ENCODE data around the gene C6orf163.

DNA sequence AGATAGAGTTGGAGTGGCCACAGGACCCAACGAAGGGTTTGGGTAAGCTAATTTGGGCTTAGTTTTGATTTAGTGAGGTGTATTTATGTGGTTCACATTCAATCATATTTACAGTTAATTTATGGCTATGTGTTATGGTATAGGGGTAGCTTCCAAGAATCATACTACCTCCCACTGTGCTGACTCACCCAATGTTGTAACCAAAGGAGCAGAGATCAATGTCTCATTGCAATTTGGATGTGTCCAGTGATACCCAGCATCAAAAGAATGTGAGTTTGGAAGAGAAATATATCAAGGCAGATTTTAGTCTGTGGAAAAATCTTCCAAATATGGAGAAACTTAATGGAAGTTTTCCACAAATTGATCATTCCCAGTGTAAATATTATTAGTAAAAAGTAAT lies 47.5 kb upstream of the C6orf163 start:
- TF ChIP-seq EZH2 (IDR thresholded peaks at IDR 0.05) (no peak), POLR2AphosphoS5 (IDR thresholded peaks at IDR 0.05; ENCODE audit: borderline replicate concordance, low read depth, low read length) (no peak), FOXP2 (optimal IDR thresholded peaks at IDR 0.05; ENCODE audit: control extremely low read depth, extremely low read length, insufficient read depth) (no peak)
